ENCODE results near the gene IL22RA1. TPM values are rescaled to one million over a fixed set of nuclear protein-coding genes. Genes with fewer than 3 reads are reported as not detected.

IL22RA1 gene
- total RNA-seq, 1 experiment from 2014 or later, result 1.2 TPM

DNA sequence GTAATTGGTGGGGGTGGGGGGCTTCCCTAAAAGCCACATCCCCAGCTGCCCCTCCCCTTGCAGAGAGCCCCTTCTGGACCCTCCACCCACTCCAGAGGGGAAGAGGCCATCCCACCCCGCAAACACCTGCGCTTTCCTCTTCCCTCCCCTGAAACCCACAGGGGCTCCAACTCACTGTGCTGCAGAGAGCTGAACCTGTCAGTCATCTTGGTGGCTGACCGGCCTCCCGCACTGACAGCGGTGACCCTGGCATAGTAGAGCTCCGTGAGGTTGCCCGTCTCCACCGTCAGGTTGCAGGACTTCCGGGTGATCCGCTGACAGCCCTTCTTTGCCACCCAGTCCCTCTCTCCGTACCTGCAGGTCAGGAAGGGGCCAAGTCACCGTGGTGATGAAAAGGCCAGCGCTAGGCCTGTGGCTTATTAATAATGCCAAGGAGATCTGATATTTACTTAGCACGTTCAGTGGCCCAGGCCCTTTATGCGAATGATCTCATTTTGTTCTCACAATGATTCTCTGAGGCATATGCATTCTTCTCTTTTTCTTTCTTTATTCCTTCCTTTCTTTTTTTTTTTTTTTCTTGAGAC, 5.9 kb downstream of the IL22RA1 start:
- Histone ChIP-seq H3K4me1 (ENCODE audit: insufficient read depth, low read length) (no peaks in the 10 kb centered on the region), H3K9ac (ENCODE audit: low read length) (no peak overlapping the region), H3K4me2 (ENCODE audit: low read length) (no peak overlapping the region), H3K4me3 (ENCODE audit: low read length) (no peak overlapping the region), H3K27ac (ENCODE audit: low read length) (no peak overlapping the region), H3F3A (ENCODE audit: low read length, unreplicated experiment) (no peaks in the 10 kb centered on the region), H4K20me1 (ENCODE audit: low read length) (no peaks in the 10 kb centered on the region), H3K36me3 (ENCODE audit: low read depth, low read length) (no peaks in the 10 kb centered on the region), H3K79me2 (ENCODE audit: low read length) (no peaks in the 10 kb centered on the region), H3K9me2 (replicated peaks; ENCODE audit: low read length) (no peaks in the 10 kb centered on the region), H3K27me3 (ENCODE audit: low read length) (no peaks in the 10 kb centered on the region), H2AFZ (ENCODE audit: low read length) (no peak overlapping the region), H3K9me3 (ENCODE audit: low read length) (no peaks in the 10 kb centered on the region)
- intact Hi-C loops (cut with micrococcal nuclease), result no loop called here
- POLR2A ChIA-PET (ENCODE audit: unreplicated experiment), result interaction anchor here (0.6 kb wide), 1 partner anchor 45 kb away, joined by 3 read pairs; no protein-coding TSS in a partner anchor
- BruUV-seq (replicated peaks), result no TSS peak
- TF ChIP-seq EZH2 (IDR thresholded peaks at IDR 0.05; ENCODE audit: low read length, unreplicated experiment) (no peak), EZH2phosphoT487 (IDR thresholded peaks at IDR 0.05; ENCODE audit: borderline replicate concordance, low read length) (no peak)
- TF ChIP-seq, protein P1, sequence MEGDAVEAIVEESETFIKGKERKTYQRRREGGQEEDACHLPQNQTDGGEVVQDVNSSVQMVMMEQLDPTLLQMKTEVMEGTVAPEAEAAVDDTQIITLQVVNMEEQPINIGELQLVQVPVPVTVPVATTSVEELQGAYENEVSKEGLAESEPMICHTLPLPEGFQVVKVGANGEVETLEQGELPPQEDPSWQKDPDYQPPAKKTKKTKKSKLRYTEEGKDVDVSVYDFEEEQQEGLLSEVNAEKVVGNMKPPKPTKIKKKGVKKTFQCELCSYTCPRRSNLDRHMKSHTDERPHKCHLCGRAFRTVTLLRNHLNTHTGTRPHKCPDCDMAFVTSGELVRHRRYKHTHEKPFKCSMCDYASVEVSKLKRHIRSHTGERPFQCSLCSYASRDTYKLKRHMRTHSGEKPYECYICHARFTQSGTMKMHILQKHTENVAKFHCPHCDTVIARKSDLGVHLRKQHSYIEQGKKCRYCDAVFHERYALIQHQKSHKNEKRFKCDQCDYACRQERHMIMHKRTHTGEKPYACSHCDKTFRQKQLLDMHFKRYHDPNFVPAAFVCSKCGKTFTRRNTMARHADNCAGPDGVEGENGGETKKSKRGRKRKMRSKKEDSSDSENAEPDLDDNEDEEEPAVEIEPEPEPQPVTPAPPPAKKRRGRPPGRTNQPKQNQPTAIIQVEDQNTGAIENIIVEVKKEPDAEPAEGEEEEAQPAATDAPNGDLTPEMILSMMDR (conservative IDR thresholded peaks at IDR 0.05; ENCODE audit: low read depth, low read length), result no peak
- DNase-seq, result no peak
- CTCF ChIA-PET, result no interaction called here
- no peak for ATAC-seq

DNA sequence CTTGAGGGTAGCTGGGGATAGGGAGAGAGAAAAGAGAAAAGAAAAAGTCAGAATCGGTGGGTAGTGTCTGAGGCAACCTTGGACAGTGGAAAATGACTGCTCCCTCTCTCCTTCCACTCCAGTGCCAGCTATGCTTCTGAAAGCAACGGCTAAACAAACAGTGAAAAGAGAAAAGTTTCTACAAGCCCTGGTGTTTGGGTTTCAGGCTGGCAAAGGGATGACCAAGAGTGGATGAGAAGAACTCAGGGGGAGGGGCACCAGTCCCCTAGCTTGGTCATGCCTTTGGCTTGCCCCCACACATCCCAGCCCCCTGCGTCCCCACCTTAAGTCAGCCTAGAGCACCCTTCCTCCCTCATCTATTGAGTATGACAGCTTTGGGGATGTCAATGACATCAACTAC, 8.6 kb downstream of the IL22RA1 start:
- ATAC-seq (no peak), DNase-seq (no peak)
- Histone ChIP-seq H3K9me2 (replicated peaks; ENCODE audit: low read length) (no peaks in the 10 kb centered on the region), H4K20me1 (ENCODE audit: low read length) (no peaks in the 10 kb centered on the region), H3K27me3 (ENCODE audit: low read length) (no peaks in the 10 kb centered on the region), H2AFZ (ENCODE audit: low read length) (no peak overlapping the region), H3K4me3 (ENCODE audit: low read length) (no peak overlapping the region), H3K9ac (ENCODE audit: low read length) (no peak overlapping the region), H3K4me2 (ENCODE audit: low read length) (no peak overlapping the region), H3K9me3 (ENCODE audit: low read length) (no peaks in the 10 kb centered on the region), H3K27ac (ENCODE audit: low read length) (no peak overlapping the region), H3K36me3 (ENCODE audit: low read depth, low read length) (no peaks in the 10 kb centered on the region; the same call in 1 of the 2 replicates), H3F3A (ENCODE audit: low read length, unreplicated experiment) (no peaks in the 10 kb centered on the region), H3K4me1 (ENCODE audit: insufficient read depth, low read length) (no peaks in the 10 kb centered on the region), H3K79me2 (ENCODE audit: low read length) (no peaks in the 10 kb centered on the region)
- ChIA-PET POLR2A (ENCODE audit: unreplicated experiment) (no interaction called here), CTCF (no interaction called here)
- TF ChIP-seq, protein P1 (conservative IDR thresholded peaks at IDR 0.05; ENCODE audit: low read depth, low read length), result no peak
- no peak for TF ChIP-seq EZH2 (IDR thresholded peaks at IDR 0.05; ENCODE audit: low read length, unreplicated experiment)
- TF ChIP-seq EZH2phosphoT487 (IDR thresholded peaks at IDR 0.05; ENCODE audit: borderline replicate concordance, low read length), result no peak
- intact Hi-C loops (cut with micrococcal nuclease), result no loop called here
- BruUV-seq (replicated peaks), result no TSS peak

DNA sequence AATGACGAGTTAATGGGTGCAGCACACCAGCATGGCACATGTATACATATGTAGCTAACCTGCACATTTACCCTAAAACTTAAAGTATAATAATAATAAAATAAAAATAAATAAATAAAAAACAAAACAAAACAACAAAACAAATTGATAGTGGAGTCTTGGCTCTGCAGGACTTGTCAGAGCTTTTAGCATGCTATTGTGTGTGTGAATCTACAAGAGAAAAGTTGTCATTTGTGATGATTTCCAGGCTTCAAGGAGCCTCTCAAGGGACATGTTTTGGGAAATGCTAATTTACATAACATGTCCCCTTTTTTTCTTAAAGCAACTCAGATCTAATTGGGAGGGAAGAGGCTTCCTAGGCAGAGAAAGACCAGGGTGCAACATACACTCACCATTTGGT, 9.1 kb downstream of the IL22RA1 start:
- Histone ChIP-seq H3F3A (ENCODE audit: low read length, unreplicated experiment) (no peaks in the 10 kb centered on the region), H3K27me3 (ENCODE audit: low read length) (no peaks in the 10 kb centered on the region), H3K4me3 (ENCODE audit: low read length) (no peak overlapping the region), H3K9ac (ENCODE audit: low read length) (no peak overlapping the region), H3K9me2 (replicated peaks; ENCODE audit: low read length) (no peaks in the 10 kb centered on the region), H4K20me1 (ENCODE audit: low read length) (no peaks in the 10 kb centered on the region), H3K79me2 (ENCODE audit: low read length) (no peaks in the 10 kb centered on the region), H2AFZ (ENCODE audit: low read length) (no peak overlapping the region), H3K27ac (ENCODE audit: low read length) (no peak overlapping the region), H3K4me2 (ENCODE audit: low read length) (no peak overlapping the region), H3K9me3 (ENCODE audit: low read length) (no peaks in the 10 kb centered on the region), H3K36me3 (ENCODE audit: low read depth, low read length) (no peaks in the 10 kb centered on the region; the same call in 1 of the 2 replicates), H3K4me1 (ENCODE audit: insufficient read depth, low read length) (no peaks in the 10 kb centered on the region)
- DNase-seq (no peak), ATAC-seq (no peak)
- ChIA-PET CTCF (no interaction called here), POLR2A (ENCODE audit: unreplicated experiment) (no interaction called here)
- TF ChIP-seq EZH2phosphoT487 (IDR thresholded peaks at IDR 0.05; ENCODE audit: borderline replicate concordance, low read length) (no peak), EZH2 (IDR thresholded peaks at IDR 0.05; ENCODE audit: low read length, unreplicated experiment) (no peak)
- TF ChIP-seq, protein P1 (conservative IDR thresholded peaks at IDR 0.05; ENCODE audit: low read depth, low read length), result no peak
- intact Hi-C loops (cut with micrococcal nuclease), result no loop called here
- BruUV-seq (replicated peaks), result no TSS peak

All from PC-3 (cell line).